Kidney glomerular epithelial cell (primary cell): ENCODE results near the gene PALLD.

ENCODE experiments used
- DNase-seq: peaks from one replicate; lab custom pipeline; 2025; lab: John Stamatoyannopoulos, UW

The PALLD gene

GRCh38 chr4:168854350-168854921 is 357.6 kb downstream of the PALLD start:
- DNase-seq = no peak

DNA sequence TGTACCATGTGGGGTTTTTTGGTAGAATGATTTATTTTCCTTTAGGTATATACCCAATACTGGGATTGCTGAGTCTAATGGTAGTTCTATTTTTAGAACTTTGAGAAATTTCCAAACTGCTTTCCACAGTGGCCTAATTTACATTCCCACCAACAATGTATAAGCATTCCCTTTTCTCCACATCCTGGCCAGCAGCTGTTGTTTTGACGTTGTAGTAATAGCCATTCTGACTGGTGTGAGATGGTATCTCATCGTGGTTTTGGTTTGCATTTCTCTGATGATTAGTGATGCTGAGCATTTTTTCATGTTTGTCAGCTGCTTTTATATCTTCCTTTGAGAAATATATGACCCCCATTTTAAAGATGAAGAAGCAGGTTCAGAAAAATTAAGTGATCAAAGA is 359.5 kb downstream of the PALLD start:
- peak; percentile 35 for DNase-seq

- DNase-seq = no peak
Observed at GRCh38 chr4:168857009-168857408, 360.2 kb downstream of the PALLD start.

GRCh38 chr4:168857546-168858314 is 360.9 kb downstream of the PALLD start:
- DNase-seq = peak; percentile 10

DNA sequence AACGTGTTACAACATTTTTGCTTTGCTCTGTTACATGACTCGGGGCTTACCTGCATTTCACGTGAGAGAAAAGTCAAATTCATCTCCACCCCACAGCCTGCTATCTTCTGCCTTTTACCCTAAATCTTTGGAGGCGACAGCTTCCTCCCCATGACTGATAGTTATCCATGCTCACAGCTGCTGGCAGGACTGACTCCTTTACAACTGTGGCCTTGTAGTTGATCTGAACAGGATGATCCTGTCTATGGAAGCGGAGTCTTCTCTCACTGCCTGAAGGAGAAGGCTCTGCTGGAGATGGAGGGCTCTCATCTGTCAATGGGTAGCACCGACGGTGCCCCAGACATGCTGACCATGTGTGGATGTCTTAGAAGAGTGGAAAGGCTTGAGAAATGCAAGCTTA is 362.2 kb downstream of the PALLD start:
- DNase-seq = no peak

- peak; percentile 67 for DNase-seq
Observed at GRCh38 chr4:168859888-168860694, 363.2 kb downstream of the PALLD start.

DNA sequence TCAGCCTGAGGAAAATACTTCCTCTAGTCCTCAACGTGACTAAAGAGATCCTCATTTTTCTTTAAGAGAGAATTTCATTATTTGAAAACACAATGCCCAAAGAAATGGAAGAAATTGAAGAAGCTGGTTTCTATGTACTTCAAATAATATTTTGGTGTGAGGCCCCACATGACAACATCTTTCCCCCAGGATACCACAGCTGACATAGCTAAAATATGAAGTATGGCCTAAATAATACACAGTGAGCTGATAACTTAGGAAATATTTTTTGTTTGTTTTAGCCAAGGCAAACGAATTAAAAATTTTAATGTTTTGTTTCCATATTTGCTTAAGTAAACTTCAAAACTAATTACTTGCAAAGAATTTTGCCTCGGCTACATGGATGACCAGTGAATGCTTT is 364.0 kb downstream of the PALLD start:
- no peak for DNase-seq

- no peak for DNase-seq
Observed at GRCh38 chr4:168863719-168864647, 367.1 kb downstream of the PALLD start.

DNA sequence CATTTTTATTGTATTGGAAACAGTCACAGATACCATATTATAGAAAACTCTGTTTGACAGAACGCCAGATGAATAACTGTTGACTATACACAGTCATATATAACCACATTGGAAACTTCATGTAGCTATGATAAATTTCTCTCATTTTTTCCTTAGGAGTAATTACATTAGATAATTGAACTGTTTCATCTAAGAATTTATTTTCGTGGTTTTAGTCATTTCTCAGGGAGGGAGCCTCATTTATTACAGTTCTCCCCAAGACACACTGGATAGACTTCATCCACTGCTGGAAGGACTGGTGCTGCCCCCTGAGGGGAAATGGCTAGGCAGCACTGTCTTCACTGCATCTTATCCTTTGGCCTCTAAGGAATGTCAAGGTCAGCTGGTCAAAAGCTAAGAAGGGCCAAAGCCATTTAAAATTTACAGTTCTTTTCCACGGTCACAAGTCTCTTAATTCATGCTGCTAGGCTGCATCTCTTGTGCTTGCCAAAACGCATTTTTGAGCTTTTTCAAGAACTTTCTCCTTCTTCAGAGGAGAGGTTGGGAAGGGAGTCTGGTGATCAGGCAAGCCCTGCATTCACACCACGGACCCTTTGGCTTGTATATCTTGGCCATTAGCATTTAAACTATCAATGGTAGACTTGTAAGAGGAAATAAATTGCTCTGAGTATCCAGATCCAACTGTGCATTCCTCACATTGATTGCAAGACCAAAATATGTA is 368.1 kb downstream of the PALLD start:
- peak; percentile 13 for DNase-seq

- DNase-seq = no peak
Observed at GRCh38 chr4:168865854-168866253, 369.0 kb downstream of the PALLD start.

- no peak for DNase-seq
Observed at GRCh38 chr4:168866635-168867034, 369.8 kb downstream of the PALLD start.

GRCh38 chr4:168867128-168867527 is 370.3 kb downstream of the PALLD start:
- DNase-seq = no peak

GRCh38 chr4:168868044-168868781 is 371.4 kb downstream of the PALLD start:
- peak; percentile 28 for DNase-seq

- no peak for DNase-seq
Observed at GRCh38 chr4:168868802-168869201, 371.9 kb downstream of the PALLD start.

DNA sequence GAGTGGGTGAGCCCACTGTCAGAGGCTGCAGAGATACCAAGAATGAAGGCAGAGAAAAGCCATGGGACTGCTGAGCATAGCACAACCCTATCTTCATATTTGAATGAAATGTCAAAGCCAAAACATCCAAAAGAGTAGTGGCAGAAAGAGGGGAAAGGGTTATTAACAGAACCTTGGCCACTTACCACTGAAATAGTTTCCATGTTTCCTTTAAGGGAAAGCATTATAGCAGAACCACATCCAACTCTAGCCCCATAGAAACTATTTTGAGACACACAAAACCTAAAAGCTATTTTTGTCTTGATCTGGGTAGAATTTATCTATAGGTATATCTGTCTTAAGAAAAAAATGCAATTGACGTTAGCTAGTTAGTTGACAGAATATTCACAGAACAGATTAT is 373.2 kb downstream of the PALLD start:
- DNase-seq = no peak

GRCh38 chr4:168871632-168872031 is 374.8 kb downstream of the PALLD start:
- no peak for DNase-seq

DNA sequence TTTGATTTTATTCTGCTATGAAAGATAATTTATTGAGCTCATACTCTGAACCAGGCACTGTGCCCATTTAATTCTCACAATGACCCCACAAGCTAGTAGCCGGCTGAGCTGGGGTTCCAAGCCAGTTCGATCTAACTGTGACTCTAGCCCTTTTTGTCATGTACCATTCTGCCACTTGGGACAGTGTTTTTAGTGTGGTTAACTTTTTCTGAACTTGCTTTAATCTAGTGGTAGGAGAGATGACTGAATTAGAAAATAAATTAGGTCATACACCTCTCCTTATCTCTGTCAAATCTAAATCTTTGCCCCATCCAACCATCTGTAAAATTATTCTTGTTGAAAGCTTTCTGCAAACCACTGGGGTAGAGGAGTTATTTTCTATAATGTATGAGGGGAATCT is 377.2 kb downstream of the PALLD start:
- DNase-seq = no peak

DNA sequence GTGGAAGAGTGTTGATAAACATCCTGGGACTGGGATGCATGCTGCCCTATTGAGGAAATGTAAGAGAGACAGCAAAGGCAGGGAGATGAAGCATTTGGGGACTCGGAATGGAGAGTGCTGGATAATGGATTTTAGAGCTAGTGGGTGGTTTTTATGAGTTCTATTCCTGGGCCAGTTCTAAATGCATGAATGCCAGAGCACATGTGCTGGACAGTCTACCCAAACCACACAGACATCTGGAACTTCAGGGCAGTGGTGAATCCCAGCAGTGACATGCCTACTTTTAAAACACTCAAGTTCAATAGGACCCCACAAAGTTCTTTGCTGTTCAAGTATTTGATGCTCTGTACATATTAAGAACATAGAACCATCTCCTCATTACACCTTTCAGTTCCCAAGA is 379.3 kb downstream of the PALLD start:
- no peak for DNase-seq

DNA sequence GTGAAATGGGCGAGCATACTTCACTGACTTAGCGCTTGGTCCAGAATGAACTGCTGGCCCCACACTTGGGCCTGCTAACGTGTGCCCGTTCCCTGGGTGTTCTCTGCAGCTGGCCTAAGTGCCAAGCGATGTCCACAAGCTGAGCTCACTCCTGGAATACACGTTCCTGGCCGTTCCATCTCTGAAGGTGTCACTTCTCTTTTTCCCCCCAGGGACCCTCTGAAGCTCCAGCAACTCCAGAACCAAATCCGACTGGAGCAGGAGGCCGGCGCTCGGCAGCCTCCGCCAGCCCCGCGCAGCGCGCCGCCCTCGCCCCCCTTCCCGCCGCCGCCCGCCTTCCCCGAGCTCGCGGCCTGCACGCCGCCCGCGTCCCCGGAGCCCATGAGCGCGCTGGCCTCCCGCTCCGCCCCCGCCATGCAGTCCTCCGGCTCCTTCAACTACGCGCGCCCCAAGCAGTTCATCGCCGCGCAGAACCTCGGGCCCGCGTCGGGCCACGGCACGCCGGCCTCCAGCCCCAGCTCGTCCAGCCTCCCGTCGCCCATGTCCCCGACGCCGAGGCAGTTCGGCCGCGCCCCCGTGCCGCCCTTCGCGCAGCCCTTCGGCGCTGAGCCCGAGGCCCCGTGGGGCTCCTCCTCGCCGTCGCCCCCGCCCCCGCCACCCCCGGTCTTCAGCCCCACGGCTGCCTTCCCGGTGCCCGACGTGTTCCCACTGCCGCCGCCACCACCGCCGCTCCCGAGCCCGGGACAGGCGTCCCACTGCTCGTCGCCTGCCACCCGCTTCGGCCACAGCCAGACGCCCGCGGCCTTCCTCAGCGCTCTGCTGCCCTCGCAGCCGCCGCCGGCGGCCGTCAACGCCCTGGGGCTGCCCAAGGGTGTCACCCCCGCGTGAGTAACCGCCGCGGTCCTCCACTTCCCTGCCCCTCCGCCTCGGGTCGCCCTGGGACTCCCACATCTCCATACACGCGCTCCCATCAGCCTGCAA is 380.9 kb downstream of the PALLD start:
- no peak for DNase-seq
